ENCODE data around the gene APC2.
"Not testable (repeated sequence)": the region's sequence is repeated elsewhere in the genome, so short reads cannot be mapped to it uniquely, and the experiment has no call there.

APC2 gene

GRCh38 chr19:1428738-1429391 is 21.1 kb upstream of the APC2 start:
- no peak for DNase-seq (ENCODE audit: low read depth)

GRCh38 chr19:1429750-1430149 is 20.2 kb upstream of the APC2 start:
- DNase-seq (ENCODE audit: low read depth) = no peak

GRCh38 chr19:1430246-1430645 is 19.7 kb upstream of the APC2 start:
- DNase-seq (ENCODE audit: low read depth) = no peak

DNA sequence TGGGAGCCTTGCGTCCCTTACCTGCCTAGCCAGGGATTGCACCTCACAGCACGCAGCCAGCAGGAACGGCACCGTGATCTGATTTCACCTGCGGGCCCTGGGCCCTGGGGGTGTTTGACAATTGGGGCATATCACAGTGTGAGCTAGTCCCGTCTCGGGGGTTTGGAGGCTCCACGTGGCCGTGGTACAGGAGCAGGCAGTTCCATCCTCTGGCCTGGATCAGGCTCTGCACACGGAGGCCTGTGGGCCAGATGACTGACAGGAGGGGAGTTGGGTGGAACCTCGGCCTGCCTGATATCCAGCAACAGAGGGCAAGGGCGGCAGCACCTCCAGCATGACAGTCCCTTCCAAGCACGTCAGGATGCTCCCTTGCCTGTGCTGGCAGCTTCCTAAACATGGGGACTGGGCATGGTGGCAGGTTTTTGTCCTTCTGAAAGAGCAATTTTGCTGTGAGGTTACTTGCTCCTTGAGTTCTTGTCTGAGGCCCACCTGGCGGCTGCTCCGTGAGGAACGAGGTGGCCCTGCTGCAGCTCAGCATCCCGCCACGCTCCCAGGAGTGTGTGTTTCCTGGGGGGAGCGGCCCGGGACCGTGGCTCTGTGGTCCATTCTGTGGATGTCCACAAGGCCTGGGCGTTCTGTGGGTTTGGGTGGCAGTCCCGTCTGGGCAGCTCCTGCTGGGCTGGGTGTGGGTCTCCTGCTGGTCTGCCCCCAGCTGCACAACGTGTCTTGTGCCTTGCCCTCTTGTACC is 18.0 kb upstream of the APC2 start:
- no peak for DNase-seq (ENCODE audit: low read depth)

- DNase-seq (ENCODE audit: low read depth) = no peak
These were observed 17.4 kb upstream of the APC2 start for GRCh38 chr19:1432507-1432887.

- no peak for DNase-seq (ENCODE audit: low read depth)
These were observed 16.5 kb upstream of the APC2 start for GRCh38 chr19:1433119-1434039.

- no peak for DNase-seq (ENCODE audit: low read depth)
These were observed 15.9 kb upstream of the APC2 start for GRCh38 chr19:1434040-1434366.

GRCh38 chr19:1434577-1435060 is 15.3 kb upstream of the APC2 start:
- DNase-seq (ENCODE audit: low read depth) = no peak

DNA sequence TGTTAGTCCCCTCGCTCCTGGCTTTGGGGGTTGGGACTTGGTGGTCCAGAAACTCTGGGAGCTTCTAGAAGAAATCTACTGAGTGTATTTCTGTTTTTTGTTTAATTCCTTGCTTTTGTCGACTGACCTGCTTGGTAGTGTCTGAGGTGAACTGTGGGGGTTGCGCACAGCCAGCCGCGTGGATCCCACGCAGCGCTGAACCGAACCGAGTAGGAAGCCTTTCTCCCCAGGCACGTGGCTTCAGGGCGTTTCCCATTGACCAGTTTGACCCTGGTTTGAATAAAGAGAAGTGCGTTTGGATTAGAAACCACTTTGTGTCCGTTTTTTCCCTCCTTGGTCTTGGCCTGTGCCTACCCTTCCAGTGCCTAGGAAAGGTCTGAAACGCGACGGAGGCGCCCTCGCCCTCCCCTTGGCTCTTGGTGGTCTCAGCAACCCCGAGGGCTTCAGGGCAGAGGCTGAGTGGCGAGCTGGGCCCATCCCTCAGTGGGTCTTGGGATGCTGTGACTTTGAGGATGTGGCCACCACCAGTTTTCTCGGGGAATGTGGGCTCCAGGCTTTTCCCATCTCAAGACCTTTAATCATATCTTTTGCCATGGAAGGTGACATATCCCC is 14.4 kb upstream of the APC2 start:
- DNase-seq (ENCODE audit: low read depth) = no peak

DNA sequence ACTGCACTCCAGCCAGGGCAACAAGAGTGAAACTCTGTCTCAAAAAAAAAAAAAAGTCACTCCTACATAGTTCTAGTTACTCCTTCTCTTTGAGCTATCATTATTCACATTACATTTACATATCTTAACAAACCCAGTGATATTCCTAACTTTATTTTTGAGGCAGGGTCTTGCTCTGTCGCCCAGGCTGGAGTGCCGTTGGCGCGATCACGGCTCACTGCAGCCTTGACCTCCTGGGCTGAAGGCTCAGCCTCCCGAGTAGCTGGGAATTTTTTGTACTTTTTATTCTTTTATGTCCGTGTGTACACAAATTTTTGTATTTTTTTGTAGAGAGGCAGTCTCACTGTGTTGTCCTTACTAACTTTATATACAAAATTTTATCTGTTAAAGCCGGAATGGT is 12.3 kb upstream of the APC2 start:
- DNase-seq (ENCODE audit: low read depth) = no peak

DNA sequence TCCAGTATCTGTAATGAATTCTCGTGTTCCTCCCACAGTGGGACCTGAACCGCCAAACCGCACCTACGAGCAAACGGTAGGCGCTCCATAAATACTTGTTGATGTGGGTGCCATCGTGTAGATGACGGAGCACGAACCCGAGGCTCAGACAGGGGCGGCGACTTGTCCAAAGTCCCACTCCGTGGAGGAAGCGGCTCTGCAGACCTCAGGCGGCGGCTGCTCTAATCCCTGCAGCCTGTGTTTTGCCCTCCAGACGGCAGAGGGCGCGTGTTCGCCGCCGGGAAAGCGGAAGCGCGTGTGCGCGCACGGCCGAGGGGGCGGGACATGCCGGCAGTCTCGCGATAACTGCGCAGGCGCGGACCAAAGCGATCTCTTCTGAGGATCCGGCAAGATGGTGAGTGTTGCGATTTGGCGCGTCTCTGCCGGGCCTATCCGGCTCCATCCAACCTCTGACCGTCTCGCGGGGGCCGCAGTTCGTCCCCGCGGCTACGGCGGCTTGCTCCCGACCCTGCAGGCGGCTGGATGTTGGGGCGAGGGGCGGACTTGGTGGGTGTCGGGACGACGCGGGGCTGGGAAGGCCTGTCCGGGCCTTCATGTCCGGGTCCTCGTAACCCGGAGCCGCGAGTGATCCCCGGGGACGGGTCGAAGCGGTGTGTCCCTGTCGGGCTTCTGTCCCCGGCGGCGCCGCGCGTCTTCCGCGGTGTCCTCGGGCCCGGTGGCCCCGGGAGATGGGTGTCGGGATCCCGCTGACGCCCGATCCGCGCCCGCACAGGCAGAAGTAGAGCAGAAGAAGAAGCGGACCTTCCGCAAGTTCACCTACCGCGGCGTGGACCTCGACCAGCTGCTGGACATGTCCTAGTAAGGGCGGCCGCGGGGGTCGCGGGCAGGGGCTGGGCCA is 11.6 kb upstream of the APC2 start, which contains the start of gene RPS15:
Gene RPS15 (plus strand): TSS at position 362 of the 898 bp plus-strand sequence. CDS start 30 bp downstream, at position 392.
- DNase-seq (ENCODE audit: low read depth) = peak; percentile 92

- DNase-seq (ENCODE audit: low read depth) = no peak
These were observed 11.0 kb upstream of the APC2 start for GRCh38 chr19:1438933-1439354.

DNA sequence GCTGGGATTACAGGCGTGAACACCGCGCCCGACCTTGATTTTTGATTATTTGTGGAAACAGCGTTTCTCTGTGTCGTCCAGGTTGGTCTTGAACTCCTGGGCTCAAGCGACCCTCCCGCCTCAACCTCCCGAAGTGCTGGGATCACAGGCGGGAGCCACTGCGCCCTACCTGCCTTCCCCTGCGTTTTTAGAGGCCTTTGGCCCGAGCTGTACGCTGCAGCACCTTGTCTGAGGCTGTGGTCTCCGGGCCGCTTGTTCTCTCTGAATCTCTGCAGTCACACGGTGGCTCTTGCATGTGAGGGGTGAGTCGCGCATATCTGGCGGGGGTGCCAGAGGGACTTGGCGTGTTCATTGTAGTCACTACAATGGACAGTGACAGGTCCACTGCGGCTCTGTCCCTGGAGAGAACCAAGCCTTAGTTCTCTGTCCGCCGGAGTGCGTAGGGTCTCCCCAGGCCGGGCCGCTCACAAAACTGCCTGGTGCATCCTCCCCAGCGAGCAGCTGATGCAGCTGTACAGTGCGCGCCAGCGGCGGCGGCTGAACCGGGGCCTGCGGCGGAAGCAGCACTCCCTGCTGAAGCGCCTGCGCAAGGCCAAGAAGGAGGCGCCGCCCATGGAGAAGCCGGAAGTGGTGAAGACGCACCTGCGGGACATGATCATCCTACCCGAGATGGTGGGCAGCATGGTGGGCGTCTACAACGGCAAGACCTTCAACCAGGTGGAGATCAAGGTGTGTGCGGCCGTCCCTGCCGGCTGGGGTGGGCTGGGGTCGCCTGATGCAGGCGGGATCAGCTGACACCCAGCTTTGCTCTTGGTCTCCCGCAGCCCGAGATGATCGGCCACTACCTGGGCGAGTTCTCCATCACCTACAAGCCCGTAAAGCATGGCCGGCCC is 10.2 kb upstream of the APC2 start:
- DNase-seq (ENCODE audit: low read depth) = not testable (repeated sequence)

- DNase-seq (ENCODE audit: low read depth) = no peak
These were observed 9.5 kb upstream of the APC2 start for GRCh38 chr19:1440418-1440801.

DNA sequence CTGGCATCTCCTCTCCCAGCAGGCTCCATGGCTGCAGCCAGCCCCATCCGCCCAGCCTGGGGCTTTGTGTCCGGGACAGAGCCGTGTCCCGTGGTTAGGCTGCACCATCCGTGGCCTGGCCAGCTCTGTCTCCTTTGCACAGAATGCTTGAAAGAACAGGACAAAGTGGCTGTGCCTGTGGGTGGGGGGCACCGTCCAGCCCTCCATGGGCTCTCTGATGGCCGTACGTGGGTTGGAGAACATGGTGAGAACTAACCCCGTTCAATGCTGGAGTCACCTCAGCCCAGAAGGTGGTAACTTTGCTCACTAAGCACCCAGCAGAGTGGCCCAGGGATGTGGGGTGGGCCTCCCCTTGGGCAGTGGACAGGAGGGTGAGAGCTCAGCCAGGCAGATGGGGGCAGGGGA is 8.9 kb upstream of the APC2 start:
- DNase-seq (ENCODE audit: low read depth) = no peak

- no peak for DNase-seq (ENCODE audit: low read depth)
These were observed 8.1 kb upstream of the APC2 start for GRCh38 chr19:1441677-1442438.

GRCh38 chr19:1445185-1445931 is 4.6 kb upstream of the APC2 start:
- peak; percentile 54 for DNase-seq (ENCODE audit: low read depth)

DNA sequence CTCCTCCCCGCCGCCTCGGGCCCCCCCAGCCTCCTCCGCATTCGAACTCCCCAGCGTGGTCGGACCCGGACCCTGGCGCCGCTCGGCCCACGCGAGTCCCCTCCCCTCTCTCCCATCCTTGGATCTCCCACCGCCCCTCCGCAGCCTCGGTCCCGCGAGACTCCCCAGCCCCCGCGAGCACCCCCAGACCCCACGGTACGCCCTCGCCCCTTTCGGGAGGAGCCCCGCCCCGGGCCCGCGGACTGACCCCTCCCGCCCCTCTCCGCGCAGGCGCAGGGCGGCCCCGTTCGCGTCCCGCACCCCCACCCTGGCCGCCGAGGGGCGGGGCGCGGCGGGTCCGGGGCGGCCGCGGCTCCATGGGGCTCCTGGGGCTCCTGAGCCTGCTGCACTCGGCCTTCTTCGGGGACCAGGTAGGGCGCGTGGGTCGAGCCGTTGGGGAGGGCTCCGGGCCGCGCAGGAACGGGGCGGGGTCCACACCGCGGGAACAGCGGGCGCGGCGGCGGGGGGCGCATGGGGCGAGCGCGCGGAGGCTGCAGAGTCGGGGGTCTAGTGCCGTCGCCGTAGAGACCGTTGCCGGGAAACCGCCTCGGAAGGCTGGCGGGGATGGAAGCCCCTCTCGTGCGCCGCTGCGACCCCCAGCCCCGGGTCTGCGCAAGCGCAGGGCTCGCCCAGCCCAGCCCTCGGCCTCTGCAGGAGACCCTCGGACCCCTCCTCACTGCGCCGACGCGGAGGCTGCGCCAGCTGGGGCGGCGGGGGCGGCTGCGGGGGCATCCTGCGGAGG is 3.8 kb upstream of the APC2 start:
- DNase-seq (ENCODE audit: low read depth) = no peak

All from stimulated activated CD8-positive, alpha-beta memory T cell treated with anti-CD3 and anti-CD28 coated beads, Interleukin-15, amount 100 ng/mL, for 24 hours (primary cell).